ENCODE measurements around the gene AJAP1.
"Not testable (repeated sequence)": the region's sequence is repeated elsewhere in the genome, so short reads cannot be mapped to it uniquely, and the experiment has no call there.

The AJAP1 gene

DNA sequence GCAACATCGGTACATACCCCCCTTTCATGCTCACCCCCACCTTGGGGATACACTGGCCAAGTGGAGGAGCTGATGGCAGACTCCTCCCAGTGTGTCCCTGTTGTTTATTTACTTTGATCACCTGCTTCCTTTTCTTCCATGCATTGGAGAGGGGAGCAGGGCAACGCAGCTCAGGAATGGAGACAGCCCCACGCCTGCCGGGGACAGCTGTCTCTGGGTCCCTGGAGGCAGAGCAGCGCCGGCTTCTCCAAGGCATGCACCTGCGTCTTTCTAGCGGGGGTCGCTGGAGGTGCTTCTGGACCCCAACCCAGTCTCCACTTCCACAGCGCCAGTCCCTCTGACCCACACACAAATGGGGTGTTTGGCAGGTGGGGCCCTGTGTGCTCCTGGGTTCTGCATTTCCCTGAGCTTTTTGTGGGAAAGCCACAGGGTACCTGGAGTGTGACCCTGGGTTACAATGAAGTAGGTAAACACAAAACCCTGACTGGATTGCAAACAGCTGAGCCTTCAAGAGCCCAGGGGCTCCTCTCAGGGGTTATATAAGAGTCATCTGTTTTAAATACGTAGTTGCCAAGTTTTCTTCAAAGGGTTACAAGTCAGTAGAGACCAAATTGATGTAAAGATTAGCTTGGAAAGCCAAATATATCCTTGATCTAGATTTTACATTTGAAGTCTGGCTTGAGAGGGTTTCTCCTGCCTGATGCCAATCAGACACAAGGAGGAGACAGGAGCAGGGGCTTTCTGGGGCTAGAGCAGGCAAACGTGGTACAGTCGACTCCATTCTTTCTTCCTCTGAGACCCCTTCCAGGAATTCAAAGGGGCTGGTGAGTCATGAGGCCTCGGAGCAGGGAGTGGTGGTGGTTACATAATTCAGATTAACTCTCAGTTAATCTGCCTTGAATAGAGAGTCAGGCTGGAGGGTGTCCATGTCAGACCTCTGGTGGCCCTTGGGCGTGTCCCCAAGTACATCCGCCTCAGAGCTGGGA lies 4.5 kb downstream of the AJAP1 start:
- DNase-seq: no peak

DNA sequence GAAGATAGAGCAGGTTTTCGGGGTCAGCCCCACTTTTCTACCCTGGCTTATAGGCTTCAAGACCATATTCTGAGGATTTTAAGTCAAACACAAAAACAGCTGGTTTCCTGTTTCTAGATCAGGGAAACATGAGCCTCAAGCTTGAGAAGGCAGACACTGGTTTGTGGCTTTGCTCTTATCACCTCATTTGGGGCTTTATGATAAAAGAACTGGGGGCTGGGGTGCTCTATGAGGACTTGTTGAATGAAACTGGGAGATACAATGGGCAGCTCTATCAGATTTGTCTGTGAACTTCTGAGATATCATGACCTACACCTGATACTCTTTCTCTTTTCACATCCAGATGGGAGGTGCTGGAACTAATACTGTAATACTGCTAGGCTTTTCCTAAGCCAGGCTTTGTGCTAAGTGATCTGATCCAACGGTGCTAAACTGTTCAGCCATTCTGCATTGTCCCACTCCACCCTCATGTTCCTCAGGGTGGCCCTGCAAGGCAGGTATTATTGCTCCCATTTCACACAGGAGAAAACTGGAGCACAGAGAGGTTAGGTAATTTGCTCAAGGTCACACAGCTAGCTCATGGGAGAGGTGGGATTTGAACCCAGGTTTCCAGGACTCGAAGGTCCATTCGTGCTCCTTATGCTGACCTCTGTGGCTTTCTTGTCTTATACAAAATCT lies 6.6 kb downstream of the AJAP1 start:
- no peak for DNase-seq

DNA sequence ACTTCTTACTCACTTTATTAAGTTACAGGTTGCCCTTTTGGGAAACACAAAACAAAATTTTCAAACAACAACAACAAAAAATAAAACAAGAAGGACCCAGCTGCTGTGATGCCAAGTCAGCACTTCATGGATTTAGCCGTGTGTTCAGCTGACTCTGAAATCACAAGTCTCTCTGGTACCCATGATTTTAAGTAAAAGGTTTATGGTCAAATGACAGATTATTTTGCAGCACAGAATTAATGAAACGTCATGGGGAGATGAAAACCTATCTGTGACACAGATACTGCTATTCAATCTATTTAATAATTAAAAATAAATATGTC lies 7.1 kb downstream of the AJAP1 start:
- DNase-seq: no peak

DNA sequence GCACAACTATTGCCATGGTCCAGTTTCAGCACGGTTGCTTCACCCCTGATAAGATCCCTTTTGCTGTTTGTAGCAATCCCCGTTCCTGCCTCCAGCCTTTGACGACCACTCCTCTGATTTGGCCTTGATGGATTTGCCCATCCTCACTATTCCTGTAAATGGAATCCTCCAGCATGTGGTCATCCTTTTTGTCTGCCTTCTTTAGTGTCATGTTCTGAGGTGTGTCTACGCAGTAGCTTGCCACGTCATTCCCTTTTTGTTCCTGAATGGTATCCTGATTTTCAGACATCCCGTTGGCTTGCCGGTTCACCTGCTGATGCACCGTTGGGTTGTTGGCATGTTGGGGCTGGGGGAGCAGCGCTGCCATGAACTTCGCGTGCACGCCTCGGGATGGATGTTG lies 7.8 kb downstream of the AJAP1 start:
- DNase-seq: no peak

DNA sequence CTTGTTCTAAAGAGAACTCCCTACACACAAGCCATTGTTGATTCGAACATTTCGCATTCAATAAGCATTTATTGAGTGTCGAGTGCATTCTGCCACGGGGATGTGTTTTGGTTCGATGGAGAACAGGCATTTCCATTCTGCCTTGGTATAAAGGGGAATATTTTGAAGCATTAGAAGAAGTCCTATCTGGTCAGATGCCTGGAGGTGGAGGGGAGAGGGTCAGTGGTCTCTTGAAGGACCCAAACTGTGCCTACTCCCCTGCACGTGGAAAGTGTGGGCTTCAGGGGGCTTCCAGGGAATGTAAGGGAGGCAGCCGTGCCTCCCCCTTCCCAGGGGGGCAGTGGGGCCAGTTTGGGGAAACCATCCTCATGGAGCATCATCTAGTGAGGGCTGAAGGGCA lies 8.3 kb downstream of the AJAP1 start:
- no peak for DNase-seq

DNA sequence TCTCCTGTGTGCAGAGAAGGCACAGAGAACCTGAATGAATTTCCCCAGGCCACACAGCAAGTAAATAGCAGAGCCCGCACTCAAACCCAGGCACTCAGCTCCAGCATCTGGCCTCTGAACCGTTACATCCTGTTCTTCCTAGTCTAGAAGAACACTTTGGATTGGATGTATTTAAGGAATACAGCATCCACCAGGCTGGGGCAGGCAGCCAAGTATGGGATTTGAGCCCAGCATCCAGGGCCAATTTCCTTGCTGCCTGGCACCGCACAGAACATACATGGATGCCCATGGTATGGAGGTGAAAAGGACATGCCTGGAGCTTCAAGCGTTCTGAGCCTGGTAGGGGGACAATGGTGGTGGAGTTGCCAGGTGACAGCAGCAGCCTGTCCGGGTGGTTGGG lies 9.7 kb downstream of the AJAP1 start:
- no peak for DNase-seq

DNA sequence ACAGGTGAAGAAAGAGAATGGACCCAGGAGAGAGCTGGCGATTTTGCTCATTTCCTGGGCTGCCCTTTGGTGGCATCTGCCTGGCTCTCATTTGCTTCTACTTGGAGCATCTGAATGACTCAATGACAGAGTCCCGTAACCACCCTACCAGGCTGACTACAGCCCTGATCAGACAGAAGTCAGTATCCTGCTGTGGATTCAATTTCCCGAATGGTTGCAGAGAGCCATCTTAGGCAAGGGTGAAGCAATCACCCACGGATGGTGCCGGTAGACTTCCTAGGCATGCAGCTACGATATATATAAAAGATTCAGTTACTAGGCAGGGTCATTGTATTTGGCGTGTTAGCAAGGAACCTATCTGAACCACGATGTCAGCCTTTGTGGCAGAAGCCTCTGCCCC lies 10.2 kb downstream of the AJAP1 start:
- no peak for DNase-seq

DNA sequence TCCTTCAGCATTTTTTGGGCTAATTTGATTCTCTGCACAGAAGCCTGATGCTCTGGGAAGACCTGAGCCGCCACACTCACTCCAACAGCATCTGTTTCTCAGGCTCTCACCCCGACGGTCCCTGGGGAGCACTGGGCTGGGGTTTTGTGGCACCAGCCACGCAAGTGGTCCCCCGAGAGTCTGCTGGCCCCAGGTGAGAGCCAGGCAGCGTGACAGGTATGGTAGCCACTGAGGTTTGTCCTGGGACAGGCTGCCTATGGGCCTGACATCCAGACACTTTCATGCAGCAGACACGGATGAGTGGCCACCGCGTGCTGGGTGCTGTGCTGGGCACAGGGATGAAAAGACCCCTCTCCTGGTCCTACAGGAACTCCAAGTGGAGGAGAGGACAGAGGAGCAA lies 11.0 kb downstream of the AJAP1 start:
- no peak for DNase-seq

DNA sequence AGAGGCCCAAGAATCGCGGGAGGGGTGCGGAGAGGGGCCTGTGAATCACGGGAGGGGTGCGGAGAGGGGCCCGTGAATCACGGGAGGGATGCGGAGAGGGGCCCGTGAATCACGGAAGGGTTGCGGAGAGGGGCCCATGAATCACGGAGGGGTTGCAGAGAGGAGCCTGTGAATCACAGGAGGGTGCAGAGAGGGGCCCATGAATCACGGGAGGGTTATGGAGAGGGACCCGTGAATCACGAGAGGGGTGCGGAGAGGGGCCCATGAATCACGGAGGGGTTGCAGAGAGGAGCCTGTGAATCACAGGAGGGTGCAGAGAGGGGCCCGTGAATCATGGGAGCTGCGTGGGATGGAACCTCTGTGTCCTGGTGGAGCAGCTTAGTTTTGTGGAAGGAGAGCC lies 12.3 kb downstream of the AJAP1 start:
- not testable (repeated sequence) for DNase-seq

DNA sequence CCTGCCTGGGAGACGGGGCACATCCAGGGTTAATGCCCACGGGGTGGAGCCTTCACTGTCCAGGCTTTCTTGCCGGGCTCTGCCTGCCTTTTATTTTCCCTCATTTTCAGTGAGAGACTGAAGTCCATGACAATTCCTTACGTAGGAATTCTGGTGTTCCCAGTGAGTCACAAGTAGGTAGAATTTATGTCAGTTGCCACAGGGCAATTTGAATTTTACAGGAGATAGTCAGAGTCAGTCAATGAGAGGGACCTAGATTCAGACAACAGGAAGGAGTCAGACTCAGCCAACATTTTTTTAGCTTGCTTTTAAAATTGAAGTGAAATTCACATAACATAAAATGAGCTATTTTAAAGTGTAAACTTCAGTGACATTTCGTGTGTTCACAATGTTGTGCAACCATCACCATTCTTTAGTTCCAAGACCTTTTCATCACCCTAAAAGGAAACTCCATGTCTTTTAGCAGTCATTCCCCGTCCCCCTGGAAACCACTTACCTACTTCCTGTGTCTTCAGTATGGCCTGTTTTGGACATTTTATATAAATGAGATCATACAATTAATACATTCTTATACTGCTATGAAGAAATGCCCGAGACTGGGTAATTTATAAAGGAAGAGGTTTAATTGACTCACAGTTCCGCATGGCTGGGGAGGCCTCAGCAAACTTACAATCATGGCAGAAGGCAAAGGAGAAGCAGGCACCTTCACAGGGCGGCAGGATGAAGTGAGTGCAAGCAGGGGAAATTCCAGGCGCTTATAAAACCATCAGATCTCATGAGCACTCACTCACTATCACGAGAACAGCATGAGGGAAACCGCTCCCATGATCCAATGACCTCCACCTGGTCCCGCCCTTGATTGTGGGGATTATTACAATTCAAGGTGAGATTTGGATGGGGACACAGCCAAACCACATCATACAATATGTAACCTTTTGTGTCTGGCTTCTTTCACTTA lies 14.6 kb downstream of the AJAP1 start:
- no peak for DNase-seq

DNA sequence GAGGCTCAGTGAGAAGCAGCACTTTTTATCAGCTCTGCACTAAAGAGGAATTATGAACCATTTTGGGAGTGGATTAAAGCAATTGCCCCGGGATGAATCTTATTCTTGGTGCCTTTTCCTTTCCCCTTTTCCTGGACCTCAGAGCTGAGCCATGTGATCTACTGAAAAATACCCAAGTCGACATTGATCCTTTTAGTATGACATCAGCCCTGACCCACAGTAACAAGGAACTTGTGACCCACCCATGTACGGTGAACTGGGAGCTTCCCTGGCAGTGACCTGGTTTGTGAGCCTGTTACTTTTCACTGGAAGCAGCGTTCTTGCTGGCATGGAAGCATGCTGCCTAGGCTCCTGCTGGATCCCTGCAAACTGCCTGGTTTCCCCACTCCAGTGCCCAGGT lies 15.9 kb downstream of the AJAP1 start:
- DNase-seq: no peak

DNA sequence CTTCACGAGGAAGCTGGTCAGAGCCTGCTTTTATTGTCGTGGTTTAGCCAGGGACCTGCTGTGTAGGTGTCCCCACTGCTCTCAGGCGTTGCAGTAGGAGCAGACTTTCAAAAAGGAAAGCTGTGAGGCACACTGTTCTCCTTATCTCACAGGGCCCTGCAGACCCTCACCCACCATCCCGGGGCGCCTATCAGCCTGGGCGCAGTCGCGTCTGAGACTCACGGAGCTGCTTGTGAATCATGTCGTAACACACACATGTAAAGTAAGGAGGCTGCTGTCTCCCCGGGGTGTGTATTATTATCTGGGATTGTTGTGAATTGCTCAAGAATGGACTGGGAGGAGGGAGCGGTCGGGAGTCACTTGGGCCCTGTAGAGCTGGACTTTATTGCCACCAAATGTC lies 17.4 kb downstream of the AJAP1 start:
- no peak for DNase-seq

DNA sequence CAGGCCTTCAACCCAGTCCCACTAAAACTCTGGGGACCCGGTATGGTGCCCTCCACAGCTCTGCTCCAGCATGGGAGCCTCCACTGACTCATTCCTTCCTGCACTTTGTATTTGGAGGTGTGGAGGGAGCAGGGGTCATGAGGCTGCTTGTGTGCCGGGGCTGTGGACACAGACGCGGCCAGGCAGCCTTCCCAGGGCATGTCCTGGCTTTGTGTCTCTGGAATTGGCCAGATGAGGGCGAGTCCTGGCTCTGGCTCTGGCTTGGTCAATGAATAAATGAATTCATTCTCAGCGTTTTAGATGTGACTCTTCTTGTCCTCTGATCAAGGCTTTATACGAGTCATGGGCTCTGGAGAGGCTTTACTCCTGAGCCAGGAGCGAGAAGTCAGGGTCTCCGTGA lies 19.1 kb downstream of the AJAP1 start:
- no peak for DNase-seq

DNA sequence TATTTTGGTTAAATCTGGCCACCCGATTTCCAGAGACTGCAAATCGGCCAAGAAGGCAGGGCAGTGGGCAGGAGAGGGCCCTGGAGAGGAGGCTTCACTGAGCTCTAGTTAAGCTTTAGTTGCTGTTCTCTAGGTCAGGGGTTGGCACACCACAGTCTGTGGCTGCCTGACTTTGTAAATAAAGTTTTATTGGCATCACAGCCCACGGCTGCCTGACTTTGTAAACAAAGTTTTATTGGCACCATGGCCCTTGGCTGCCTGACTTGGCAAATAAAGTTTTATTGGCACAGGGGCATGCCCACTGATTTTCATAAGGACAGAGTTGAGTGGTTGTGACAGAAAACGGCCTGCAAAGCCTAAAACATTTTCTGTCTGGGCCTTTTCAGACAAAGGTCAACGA lies 19.7 kb downstream of the AJAP1 start:
- no peak for DNase-seq

DNA sequence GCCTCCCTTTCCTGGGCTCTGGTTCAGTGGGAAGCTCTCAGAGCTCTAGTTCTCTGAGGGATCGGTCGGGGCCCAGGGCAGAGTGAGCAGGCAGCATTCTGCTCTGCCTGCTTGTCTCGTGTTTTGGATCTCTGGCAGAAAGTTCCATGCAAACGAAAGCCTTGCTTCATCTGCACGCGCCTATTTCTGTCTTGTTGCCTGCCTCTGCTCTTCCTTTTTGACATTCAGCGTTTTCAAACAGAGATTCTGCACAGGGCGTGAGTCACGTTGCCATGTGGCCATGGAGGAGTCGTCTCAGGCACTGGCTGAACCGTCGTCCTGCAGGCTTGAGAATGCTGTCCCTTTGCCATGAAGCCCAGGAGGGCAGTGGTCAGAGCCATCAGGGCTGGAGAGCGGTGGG lies 20.3 kb downstream of the AJAP1 start:
- DNase-seq: no peak

DNA sequence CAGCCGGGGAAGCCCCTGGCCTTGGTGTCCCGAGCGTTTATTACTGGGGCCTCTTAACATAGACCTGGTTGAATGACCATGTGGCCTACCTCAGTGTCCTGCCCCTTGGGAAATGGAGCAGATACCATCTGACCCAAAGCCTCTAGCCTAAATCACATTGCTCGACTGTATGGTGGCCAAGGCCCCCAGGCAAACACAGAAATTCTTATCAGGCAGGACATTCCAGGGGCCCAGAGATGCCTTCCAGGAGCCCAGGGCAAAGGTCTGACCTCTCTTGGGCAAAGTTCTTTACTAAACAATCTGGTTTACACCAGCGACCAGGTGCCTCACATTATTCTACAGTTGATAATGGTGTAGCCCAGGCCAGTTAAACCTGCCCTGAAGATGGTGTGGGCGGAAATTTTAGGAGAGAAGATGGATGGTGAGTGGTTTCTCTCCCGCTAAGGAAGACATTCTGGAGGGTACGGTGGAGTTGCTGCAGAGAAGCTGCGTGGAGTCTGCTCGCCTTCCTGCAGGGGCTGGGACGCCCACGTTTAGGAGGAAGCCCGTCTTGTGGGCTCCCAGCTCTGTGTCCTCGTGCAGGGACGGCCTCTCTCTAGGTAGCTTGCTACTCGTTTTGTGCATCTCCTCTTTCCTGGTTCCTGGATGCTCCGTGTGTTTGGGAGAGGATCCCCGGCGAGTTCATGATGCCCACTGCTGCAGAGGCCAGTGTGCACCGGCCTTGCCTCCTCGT lies 21.2 kb downstream of the AJAP1 start:
- no peak for DNase-seq

DNA sequence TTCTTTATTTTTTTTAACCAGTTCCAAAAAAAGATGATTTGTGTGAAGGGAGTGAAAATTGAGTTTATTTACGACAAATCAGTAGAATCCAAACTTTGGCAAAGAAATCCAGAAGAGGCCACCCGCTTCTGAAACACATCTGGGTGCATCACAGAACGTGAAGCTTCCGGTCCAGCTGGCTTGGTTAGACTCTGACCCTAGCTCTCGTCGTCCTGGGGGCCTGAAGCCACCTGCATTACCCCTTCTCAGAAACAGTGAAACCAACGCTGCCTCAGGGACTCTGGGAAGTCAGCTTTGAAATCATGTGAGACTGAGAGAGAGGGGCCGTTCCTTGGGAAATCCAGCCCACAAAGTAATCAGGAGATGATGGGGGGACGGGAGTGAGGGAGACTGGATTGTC lies 21.8 kb downstream of the AJAP1 start:
- DNase-seq: no peak

DNA sequence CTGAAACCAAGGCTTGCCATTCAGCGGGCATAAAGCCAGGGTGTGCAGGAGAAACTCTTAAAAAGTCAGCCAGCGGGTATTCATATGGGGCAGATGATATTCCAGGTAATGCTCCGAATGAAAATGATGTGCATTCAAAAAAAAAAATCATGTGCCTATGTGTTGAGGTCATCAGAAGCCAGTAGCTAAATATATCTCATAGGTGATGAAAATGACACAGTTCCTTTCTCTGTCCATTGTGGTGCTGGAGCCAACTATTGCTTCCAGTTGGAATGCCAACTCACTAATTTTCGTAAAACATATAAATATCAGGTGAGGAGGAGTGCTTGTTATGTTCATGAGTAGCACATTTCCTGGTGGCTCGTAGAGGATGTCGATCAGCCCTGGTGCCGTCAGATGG lies 23.2 kb downstream of the AJAP1 start:
- no peak for DNase-seq

DNA sequence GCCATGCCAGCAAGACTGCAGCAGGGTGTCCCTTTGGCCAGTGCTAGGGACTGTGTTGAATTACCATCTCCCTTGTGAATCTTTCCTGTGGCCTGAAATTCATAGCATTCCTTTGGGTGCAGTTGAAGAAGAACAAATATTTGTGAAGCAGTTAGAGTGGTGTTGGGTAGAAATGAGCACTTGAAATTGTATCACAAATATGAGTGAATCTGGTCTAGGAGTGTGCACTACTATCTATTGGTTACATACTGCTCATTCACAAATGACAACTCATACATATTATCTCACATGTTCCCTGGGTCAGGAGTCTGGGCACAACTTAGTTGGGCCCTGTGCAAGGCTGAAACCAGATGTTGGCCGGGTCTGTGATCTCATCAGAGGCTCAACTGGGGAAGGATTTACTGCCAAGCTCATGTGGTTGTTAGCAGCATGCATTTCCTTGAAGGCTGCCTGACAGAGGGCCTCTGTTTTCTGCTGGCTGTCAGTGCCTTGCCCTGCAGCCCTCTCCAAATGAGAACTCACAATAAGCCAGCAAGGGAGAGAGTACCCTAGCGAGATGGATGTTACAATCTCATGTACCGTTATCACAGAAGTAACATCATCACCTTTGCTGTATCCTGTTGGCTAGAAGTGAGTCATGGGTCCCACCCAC lies 23.8 kb downstream of the AJAP1 start:
- DNase-seq: no peak

DNA sequence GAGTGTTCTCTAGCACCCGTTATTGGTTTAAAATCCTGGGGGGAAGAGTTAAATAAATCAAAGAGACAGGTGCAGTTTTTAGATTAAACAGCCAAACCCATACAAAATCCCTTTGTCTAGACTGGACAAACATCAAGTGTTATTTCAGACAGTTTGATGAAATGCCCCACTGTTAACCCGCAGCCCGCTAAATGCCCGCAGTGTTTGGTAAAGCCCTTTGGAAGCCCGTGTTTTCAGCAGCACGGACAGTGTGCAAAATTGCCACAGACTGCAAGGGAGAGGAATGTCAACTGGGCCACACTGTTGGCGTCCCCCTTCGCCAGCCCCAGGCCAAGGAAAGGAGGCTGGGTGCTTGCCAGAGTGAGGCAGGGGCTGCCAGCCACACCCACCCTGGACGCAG lies 26.6 kb downstream of the AJAP1 start:
- no peak for DNase-seq

DNA sequence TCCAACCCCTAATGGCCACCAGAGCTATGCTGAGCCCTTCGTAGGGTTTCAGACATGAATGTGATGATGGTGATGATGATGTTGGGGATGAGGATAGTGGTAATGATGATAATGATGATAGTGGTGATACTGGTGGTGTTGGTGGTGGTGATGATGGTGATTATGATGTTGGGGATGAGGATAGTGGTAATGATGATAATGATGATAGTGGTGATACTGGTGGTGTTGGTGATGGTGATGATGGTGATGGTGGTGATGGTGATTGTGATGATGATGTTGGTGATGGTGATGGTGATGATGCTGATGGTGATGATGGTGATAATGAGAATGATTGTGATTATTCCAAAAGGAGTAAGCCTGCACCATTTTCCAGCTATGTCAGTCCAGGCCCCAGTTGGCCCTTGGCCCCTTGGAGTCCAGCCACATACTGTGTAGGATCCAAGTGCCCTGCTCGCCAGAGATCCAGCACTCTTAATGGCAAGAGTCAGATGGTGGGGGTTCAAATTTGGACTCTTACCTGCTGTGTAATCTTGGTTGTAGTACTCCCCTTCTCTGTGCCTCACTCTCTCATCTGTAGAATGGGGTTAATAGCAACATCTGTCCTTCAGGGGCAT lies 28.3 kb downstream of the AJAP1 start:
- no peak for DNase-seq

DNA sequence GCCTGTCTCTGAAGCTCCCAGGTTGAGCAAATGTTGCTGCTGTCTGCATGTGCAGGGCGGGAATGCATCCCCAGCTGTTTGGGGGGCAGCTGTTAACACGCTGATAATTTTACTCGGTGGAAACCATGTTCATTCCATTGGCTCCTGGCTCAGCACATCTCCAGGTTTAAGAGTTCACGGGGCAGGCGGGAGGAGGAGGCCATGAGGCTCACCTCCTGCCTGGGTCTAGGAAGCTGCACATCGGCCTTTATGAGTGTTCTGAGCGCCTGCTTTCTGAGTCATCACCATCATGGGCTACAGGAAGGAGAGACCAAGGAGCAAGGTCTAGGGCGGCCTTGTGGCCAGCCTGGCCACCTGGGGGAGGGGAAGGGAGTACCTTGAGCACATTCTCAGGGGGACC lies 29.7 kb downstream of the AJAP1 start:
- DNase-seq: no peak

Measured in NCI-H1436 (cell line).